ENCODE measurements around the gene CDK6. TPM values are rescaled to one million over a fixed set of nuclear protein-coding genes. Genes with fewer than 3 reads are reported as not detected.

Gene CDK6
- total RNA-seq, 4 donors from 2014 or later = 1.2 to 6.9 (median 2.6) TPM

DNA sequence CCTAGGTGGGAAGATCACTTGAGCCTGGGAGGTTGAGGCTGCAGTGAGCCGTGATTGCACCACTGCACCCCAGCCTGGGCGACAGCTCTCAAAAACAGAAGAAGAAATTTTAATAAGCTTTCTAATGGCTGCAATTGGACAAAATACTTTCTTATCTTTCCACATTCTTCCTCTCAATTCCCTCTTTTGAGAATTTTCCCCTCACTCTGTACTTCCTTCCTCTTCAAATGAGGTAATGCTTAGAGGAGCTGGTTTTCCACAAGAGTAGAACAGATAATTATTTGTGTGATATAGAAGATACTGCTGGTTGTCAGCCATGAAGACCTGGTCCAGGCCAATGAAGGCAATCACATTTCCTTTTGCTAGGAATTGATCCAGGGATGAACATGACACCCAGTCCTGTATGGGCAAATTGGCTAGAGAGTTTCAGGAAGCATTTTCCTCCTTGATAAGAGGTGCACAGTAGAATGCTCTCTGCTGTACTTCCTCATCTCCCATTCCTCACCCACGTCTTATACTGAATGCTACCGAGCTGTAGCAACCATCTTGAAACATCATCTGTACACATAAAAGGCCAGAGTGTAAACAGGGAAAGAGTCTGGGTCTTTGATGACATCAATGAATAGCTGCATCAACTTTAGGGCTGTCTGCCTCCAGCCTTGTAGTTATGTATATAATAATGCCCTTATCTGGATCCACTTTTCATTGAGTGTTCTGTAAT, 103.9 kb downstream of the CDK6 start:
- no peaks in the 10 kb centered on the region for H3K36me3 ChIP-seq
- no peaks in the 10 kb centered on the region for H3K9me3 ChIP-seq
- ATAC-seq (no peak), DNase-seq (no peak)
- no peak overlapping the region for H3K4me3 ChIP-seq
- H3K27me3 ChIP-seq = no peaks in the 10 kb centered on the region
- in situ Hi-C loops (cut with MboI; ENCODE audit: low sequenced_read_pairs in 4 of 4) (no loop called here), intact Hi-C loops (cut with DNase I; ENCODE audit: low total_unique reads) (no loop called here)
- H3K27ac ChIP-seq = peak overlapping the region in 1 of 4 donors; percentile 7
- no peak for TF ChIP-seq POLR2A (IDR thresholded peaks at IDR 0.05)
- TF ChIP-seq, protein P1, sequence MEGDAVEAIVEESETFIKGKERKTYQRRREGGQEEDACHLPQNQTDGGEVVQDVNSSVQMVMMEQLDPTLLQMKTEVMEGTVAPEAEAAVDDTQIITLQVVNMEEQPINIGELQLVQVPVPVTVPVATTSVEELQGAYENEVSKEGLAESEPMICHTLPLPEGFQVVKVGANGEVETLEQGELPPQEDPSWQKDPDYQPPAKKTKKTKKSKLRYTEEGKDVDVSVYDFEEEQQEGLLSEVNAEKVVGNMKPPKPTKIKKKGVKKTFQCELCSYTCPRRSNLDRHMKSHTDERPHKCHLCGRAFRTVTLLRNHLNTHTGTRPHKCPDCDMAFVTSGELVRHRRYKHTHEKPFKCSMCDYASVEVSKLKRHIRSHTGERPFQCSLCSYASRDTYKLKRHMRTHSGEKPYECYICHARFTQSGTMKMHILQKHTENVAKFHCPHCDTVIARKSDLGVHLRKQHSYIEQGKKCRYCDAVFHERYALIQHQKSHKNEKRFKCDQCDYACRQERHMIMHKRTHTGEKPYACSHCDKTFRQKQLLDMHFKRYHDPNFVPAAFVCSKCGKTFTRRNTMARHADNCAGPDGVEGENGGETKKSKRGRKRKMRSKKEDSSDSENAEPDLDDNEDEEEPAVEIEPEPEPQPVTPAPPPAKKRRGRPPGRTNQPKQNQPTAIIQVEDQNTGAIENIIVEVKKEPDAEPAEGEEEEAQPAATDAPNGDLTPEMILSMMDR (IDR thresholded peaks at IDR 0.05 in 4 of 5, conservative IDR thresholded peaks at IDR 0.05 in 1 of 5) = no peak
- peaks cover 0 to 4% of the 10 kb centered on the region in 2 donors for H3K4me1 ChIP-seq

DNA sequence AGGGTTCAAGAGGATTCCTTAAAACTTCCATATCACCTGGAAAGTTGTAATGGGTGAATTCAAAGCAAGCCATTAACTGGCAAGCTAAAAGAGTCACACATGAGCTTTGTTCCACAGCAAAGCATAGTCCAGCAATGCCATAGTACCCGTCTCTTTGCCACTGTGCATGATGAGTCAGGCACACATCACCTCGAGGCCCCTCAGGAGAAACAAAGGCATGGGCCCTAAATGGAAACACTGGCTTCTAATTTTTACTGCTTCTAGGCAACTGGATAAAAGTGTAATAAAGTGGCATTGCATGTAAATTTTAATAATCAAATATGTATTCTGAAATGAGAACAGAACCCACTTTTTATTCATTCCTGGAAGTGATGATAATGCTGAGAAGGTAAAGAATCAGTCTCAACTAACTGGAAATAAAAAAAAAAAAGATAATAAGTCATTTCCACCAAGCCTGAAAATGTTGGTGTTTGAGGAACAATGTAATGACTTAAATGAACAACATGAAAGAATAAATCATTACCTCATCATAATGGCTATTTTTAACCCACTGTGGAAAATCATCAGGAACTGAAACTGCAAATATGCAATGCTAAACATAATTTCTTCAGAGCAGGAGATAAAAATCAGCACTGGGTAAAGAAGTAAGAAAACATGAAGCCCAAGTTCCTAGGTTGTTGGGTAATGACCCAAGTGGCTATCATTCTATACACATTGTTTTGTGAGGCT, 104.9 kb downstream of the CDK6 start:
- no peaks in the 10 kb centered on the region for H3K9me3 ChIP-seq
- no peaks in the 10 kb centered on the region for H3K27me3 ChIP-seq
- ATAC-seq (peak in 1 of 2 donors; percentile 33), DNase-seq (no peak)
- H3K36me3 ChIP-seq = no peaks in the 10 kb centered on the region
- in situ Hi-C loops (cut with MboI; ENCODE audit: low sequenced_read_pairs in 4 of 4) (no loop called here), intact Hi-C loops (cut with DNase I; ENCODE audit: low total_unique reads) (no loop called here)
- TF ChIP-seq POLR2A (IDR thresholded peaks at IDR 0.05) = no peak
- TF ChIP-seq, protein P1 (IDR thresholded peaks at IDR 0.05 in 4 of 5, conservative IDR thresholded peaks at IDR 0.05 in 1 of 5) = no peak
- H3K4me1 ChIP-seq = peaks cover 0 to 4% of the 10 kb centered on the region in 2 donors
- H3K27ac ChIP-seq = peak overlapping the region in 1 of 4 donors; percentile 7
- H3K4me3 ChIP-seq = no peak overlapping the region

GRCh38 chr7:92730808-92731207, 105.6 kb downstream of the CDK6 start:
- H3K9me3 ChIP-seq = no peaks in the 10 kb centered on the region
- no peaks in the 10 kb centered on the region for H3K36me3 ChIP-seq
- in situ Hi-C loops (cut with MboI; ENCODE audit: low sequenced_read_pairs in 4 of 4) (no loop called here), intact Hi-C loops (cut with DNase I; ENCODE audit: low total_unique reads) (no loop called here)
- H3K4me1 ChIP-seq = peaks cover 0 to 4% of the 10 kb centered on the region in 2 donors
- TF ChIP-seq POLR2A (IDR thresholded peaks at IDR 0.05) = no peak
- TF ChIP-seq, protein P1 (IDR thresholded peaks at IDR 0.05 in 4 of 5, conservative IDR thresholded peaks at IDR 0.05 in 1 of 5) = no peak
- H3K27ac ChIP-seq = no peak overlapping the region
- no peaks in the 10 kb centered on the region for H3K27me3 ChIP-seq
- no peak for ATAC-seq
- H3K4me3 ChIP-seq = no peak overlapping the region
- DNase-seq = no peak

- Histone ChIP-seq H3K27me3 (no peaks in the 10 kb centered on the region), H3K4me1 (peaks cover 0 to 4% of the 10 kb centered on the region in 2 donors), H3K36me3 (no peaks in the 10 kb centered on the region), H3K9me3 (no peaks in the 10 kb centered on the region), H3K4me3 (no peak overlapping the region), H3K27ac (no peak overlapping the region)
- no peak for ATAC-seq
- no peak for DNase-seq
- intact Hi-C loops (cut with DNase I; ENCODE audit: low total_unique reads) = no loop called here
- TF ChIP-seq, protein P1 (IDR thresholded peaks at IDR 0.05 in 4 of 5, conservative IDR thresholded peaks at IDR 0.05 in 1 of 5) = no peak
- no peak for TF ChIP-seq POLR2A (IDR thresholded peaks at IDR 0.05)
- in situ Hi-C loops (cut with MboI; ENCODE audit: low sequenced_read_pairs in 4 of 4) = no loop called here
Measured at GRCh38 chr7:92729751-92730150, 106.6 kb downstream of the CDK6 start.
